Mucosa of descending colon (tissue), 3 donors: ENCODE data around the gene SRPK1. TPM values are rescaled to one million over a fixed set of nuclear protein-coding genes. Genes with fewer than 3 reads are reported as not detected.

Source experiments
- ATAC-seq: fragments of 200-7000 bp; cut with Tn5 transposase; one replicate; pipeline ENCODE4 v1.9.1; 2020; ENCODE audit warnings: mild to moderate bottlenecking, moderate library complexity
- DNase-seq, 3 donors: peaks; one replicate each; pipeline ENCODE4 v3.0.0-alpha.2; 2020
- H3K36me3 ChIP-seq: fragments of 200-600 bp; one replicate; pipeline ENCODE4 v1.8.0; 2021; ENCODE audit warnings: low read depth, mild to moderate bottlenecking
- H3K4me1 ChIP-seq: fragments of 200-600 bp; one replicate; pipeline ENCODE4 v1.8.0; 2021; ENCODE audit warnings: low read depth, mild to moderate bottlenecking
- H3K4me3 ChIP-seq: fragments of 200-600 bp; one replicate; pipeline ENCODE4 v1.8.0; 2021; ENCODE audit warnings: mild to moderate bottlenecking
- H3K9me3 ChIP-seq: fragments of 200-600 bp; one replicate; pipeline ENCODE4 v1.8.0; 2021; ENCODE audit warnings: mild to moderate bottlenecking
- CTCF ChIP-seq: fragments of 200-600 bp; IDR thresholded peaks from one replicate; pipeline ENCODE4 v1.8.0; 2022; ENCODE audit warnings: antibody characterized with exemption, mild to moderate bottlenecking
- intact Hi-C, 2 donors: fragments of 100-400 bp; cut with DNase I in 1 of 2; cut with micrococcal nuclease in 1 of 2; formaldehyde crosslinking; loops; one replicate each; pipeline versions ENCODE4 v1.11.0 to v1.11.1; 2022; cut with DNase I, micrococcal nuclease
- total RNA-seq, 3 donors: library from RNA; stranded (reverse); fragmentation: NEBNext Ultra II Directional in 2 of 3; extraction: Animal tissue kit (Norgen Biotek cat#: 25700) in 2 of 3; gene quantifications; one replicate each; pipeline versions ENCODE4 v1.2.1 to v1.2.4, GENCODE V29; 2021 to 2023
- donor health status: DM: no; HTN: no; CAD: no; lungs with moderate emphysema.
- donor health status: DM: no; HTN: no; CAD: no.
- donor health status: DM: no; HTN: yes; CAD: no.

The SRPK1 gene
- total RNA-seq, 3 donors from 2014 or later: 57.3 to 84.3 (median 75.8) TPM

GRCh38 chr6:35907750-35908149, 13.1 kb downstream of the SRPK1 start:
- H3K4me3 ChIP-seq: no peak overlapping the region
- ATAC-seq: no peak
- intact Hi-C loops: no loop called here
- H3K36me3 ChIP-seq: no peaks in the 10 kb centered on the region
- peaks cover 20% of the 10 kb centered on the region for H3K9me3 ChIP-seq
- no peaks in the 10 kb centered on the region for H3K4me1 ChIP-seq
- no peak for TF ChIP-seq CTCF
- DNase-seq: no peak

GRCh38 chr6:35906499-35906846, 14.4 kb downstream of the SRPK1 start:
- Histone ChIP-seq H3K4me3 (no peak overlapping the region), H3K4me1 (no peaks in the 10 kb centered on the region), H3K9me3 (peaks cover 20% of the 10 kb centered on the region), H3K36me3 (no peaks in the 10 kb centered on the region)
- DNase-seq: no peak
- no peak for TF ChIP-seq CTCF
- intact Hi-C loops: no loop called here
- ATAC-seq: no peak

GRCh38 chr6:35905841-35906498, 14.9 kb downstream of the SRPK1 start:
- H3K9me3 ChIP-seq: peaks cover 20% of the 10 kb centered on the region
- H3K4me3 ChIP-seq: no peak overlapping the region
- intact Hi-C loops: no loop called here
- H3K36me3 ChIP-seq: no peaks in the 10 kb centered on the region
- DNase-seq (no peak), ATAC-seq (no peak)
- TF ChIP-seq CTCF: no peak
- no peaks in the 10 kb centered on the region for H3K4me1 ChIP-seq

GRCh38 chr6:35905141-35905785, 15.6 kb downstream of the SRPK1 start:
- ATAC-seq: no peak
- intact Hi-C loops: no loop called here
- Histone ChIP-seq H3K4me1 (no peaks in the 10 kb centered on the region), H3K9me3 (peaks cover 18% of the 10 kb centered on the region), H3K4me3 (no peak overlapping the region), H3K36me3 (no peaks in the 10 kb centered on the region)
- no peak for TF ChIP-seq CTCF
- no peak for DNase-seq

- intact Hi-C loops: no loop called here
- no peak for ATAC-seq
These were observed 17.2 kb downstream of the SRPK1 start for GRCh38 chr6:35903679-35904078.

More at GRCh38 chr6:35903679-35904078, 17.2 kb downstream of the SRPK1 start:
- DNase-seq: no peak
- Histone ChIP-seq H3K4me1 (no peaks in the 10 kb centered on the region), H3K4me3 (no peak overlapping the region), H3K9me3 (peaks cover 2% of the 10 kb centered on the region), H3K36me3 (no peaks in the 10 kb centered on the region)
- no peak for TF ChIP-seq CTCF
